Suprapubic skin (tissue), 4 donors: ENCODE results near the gene TOGARAM1.

ENCODE experiments used
- EP300 ChIP-seq: sonication (generic); formaldehyde crosslinking; IDR thresholded peaks from one replicate; pipeline ENCODE4 v1.6.1; 2017; ENCODE audit warnings: antibody characterized with exemption
- POLR2A ChIP-seq, 2 donors: fragments of 450-650 bp; IDR thresholded peaks; one replicate each; pipeline ENCODE4 v1.6.1; 2017; ENCODE audit warnings: antibody characterized with exemption in 2 of 2, mild to moderate bottlenecking in 2 of 2, moderate library complexity in 2 of 2
- POLR2AphosphoS5 ChIP-seq, 3 donors: sonication (generic); formaldehyde crosslinking; IDR thresholded peaks; one replicate each; pipeline ENCODE4 v1.6.1; 2017; ENCODE audit warnings: antibody characterized with exemption in 3 of 3
- TF ChIP-seq, protein P1 (sequence below), 2 donors: fragments of 200-600 bp in 1 of 2; fragments of 450-650 bp in 1 of 2; sonication (generic) in 1 of 2; IDR thresholded peaks; one replicate each; pipeline ENCODE4 v1.5.1; 2016 to 2019; ENCODE audit warnings: antibody characterized with exemption in 2 of 2, mild to moderate bottlenecking in 1 of 2, moderate library complexity in 1 of 2

DNA sequence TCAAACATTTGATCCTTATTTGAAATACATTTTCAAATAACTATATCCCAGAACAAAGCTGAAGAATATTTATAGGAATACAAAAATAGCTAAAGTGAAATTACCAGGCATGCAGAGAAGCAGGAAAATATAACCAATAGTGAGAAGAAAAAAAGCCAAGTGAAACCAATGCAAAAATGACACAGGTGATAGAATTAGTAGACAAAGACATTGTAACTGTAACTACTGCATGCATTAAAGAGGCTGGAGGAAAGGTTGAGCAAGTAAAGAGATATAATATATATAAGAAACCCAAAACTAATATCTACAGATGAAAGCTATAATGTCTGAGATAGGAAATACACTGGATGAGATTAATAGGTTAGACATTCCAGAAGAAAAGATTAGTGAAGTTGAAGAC is 72.7 kb downstream of the TOGARAM1 start:
- TF ChIP-seq, protein P1, sequence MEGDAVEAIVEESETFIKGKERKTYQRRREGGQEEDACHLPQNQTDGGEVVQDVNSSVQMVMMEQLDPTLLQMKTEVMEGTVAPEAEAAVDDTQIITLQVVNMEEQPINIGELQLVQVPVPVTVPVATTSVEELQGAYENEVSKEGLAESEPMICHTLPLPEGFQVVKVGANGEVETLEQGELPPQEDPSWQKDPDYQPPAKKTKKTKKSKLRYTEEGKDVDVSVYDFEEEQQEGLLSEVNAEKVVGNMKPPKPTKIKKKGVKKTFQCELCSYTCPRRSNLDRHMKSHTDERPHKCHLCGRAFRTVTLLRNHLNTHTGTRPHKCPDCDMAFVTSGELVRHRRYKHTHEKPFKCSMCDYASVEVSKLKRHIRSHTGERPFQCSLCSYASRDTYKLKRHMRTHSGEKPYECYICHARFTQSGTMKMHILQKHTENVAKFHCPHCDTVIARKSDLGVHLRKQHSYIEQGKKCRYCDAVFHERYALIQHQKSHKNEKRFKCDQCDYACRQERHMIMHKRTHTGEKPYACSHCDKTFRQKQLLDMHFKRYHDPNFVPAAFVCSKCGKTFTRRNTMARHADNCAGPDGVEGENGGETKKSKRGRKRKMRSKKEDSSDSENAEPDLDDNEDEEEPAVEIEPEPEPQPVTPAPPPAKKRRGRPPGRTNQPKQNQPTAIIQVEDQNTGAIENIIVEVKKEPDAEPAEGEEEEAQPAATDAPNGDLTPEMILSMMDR (IDR thresholded peaks at IDR 0.05) = no peak
- TF ChIP-seq POLR2A (IDR thresholded peaks at IDR 0.05) = no peak
- TF ChIP-seq EP300 = no peak
- no peak for TF ChIP-seq POLR2AphosphoS5 (IDR thresholded peaks at IDR 0.05)
